H9 (cell line): ENCODE data around the gene SCUBE2. TPM values are rescaled to one million over a fixed set of nuclear protein-coding genes. Genes with fewer than 3 reads are reported as not detected.

Experiments used
- DNase-seq: peaks from one replicate; pipeline ENCODE4 v3.0.0-alpha.2; 2017
- H2AFZ ChIP-seq: one replicate; pipeline ENCODE4 v1.6.1; 2013; ENCODE audit warnings: mild to moderate bottlenecking, low read length, control low read depth, moderate library complexity
- H2AK5ac ChIP-seq: 2 replicates; pipeline ENCODE4 v1.6.1; 2013; ENCODE audit warnings: low read length, control low read depth, mixed read lengths; ENCODE audit not compliant: insufficient read length
- H2BK120ac ChIP-seq: one replicate; pipeline ENCODE4 v1.6.1; 2013; ENCODE audit warnings: low read depth, mild to moderate bottlenecking, low read length, control low read depth, inconsistent platforms; ENCODE audit not compliant: poor library complexity, severe bottlenecking
- H2BK12ac ChIP-seq: 2 replicates; pipeline ENCODE4 v1.6.1; 2013; ENCODE audit warnings: low read length, control low read depth, mixed read lengths, low read depth; ENCODE audit not compliant: insufficient read length
- H2BK15ac ChIP-seq: 2 replicates; pipeline ENCODE4 v1.6.1; 2013; ENCODE audit warnings: low read depth, low read length, control low read depth
- H2BK20ac ChIP-seq: one replicate; pipeline ENCODE4 v1.6.1; 2013; ENCODE audit warnings: low read depth, mild to moderate bottlenecking, low read length, control low read depth, inconsistent platforms; ENCODE audit not compliant: poor library complexity, severe bottlenecking
- H2BK5ac ChIP-seq: 2 replicates; pipeline ENCODE4 v1.6.1; 2013; ENCODE audit warnings: low read length, control low read depth, mixed read lengths; ENCODE audit not compliant: insufficient read length
- H3K14ac ChIP-seq: 2 replicates; pipeline ENCODE4 v1.6.1; 2013; ENCODE audit warnings: low read length, control low read depth; ENCODE audit not compliant: insufficient read depth
- H3K18ac ChIP-seq: 2 replicates; pipeline ENCODE4 v1.6.1; 2013; ENCODE audit warnings: low read depth, mild to moderate bottlenecking, mixed read lengths, low read length, control low read depth; ENCODE audit not compliant: insufficient read length
- H3K23ac ChIP-seq: 2 replicates; pipeline ENCODE4 v1.6.1; 2013; ENCODE audit warnings: low read length, control low read depth, mixed read lengths, low read depth; ENCODE audit not compliant: insufficient read length
- H3K23me2 ChIP-seq: 2 replicates; pipeline ENCODE4 v1.6.1; 2013; ENCODE audit warnings: low read depth, mild to moderate bottlenecking, mixed read lengths, low read length, control low read depth; ENCODE audit not compliant: insufficient read length, poor library complexity, severe bottlenecking
- H3K27ac ChIP-seq: 2 replicates; pipeline ENCODE4 v1.5.1; 2013; ENCODE audit warnings: low read length, control low read depth, mixed read lengths, low read depth; ENCODE audit not compliant: insufficient read length
- H3K27me3 ChIP-seq: 2 replicates; pipeline ENCODE4 v1.6.1; 2013; ENCODE audit warnings: low read length, control low read depth, inconsistent platforms; ENCODE audit not compliant: insufficient read depth
- H3K4ac ChIP-seq: 2 replicates; pipeline ENCODE4 v1.6.1; 2013; ENCODE audit warnings: low read depth, mild to moderate bottlenecking, control low read depth, inconsistent platforms, low read length, moderate library complexity
- H3K4me1 ChIP-seq: 2 replicates; pipeline ENCODE4 v1.6.1; 2013; ENCODE audit warnings: low read length, control low read depth, inconsistent platforms; ENCODE audit not compliant: insufficient read depth
- H3K4me2 ChIP-seq: 2 replicates; pipeline ENCODE4 v1.6.1; 2013; ENCODE audit warnings: low read length, control low read depth, mixed read lengths; ENCODE audit not compliant: insufficient read length, insufficient read depth
- H3K56ac ChIP-seq: 2 replicates; pipeline ENCODE4 v1.6.1; 2013; ENCODE audit warnings: low read depth, mild to moderate bottlenecking, mixed read lengths, low read length, control low read depth; ENCODE audit not compliant: insufficient read length
- H3K79me1 ChIP-seq: 2 replicates; pipeline ENCODE4 v1.6.1; 2013; ENCODE audit warnings: low read depth, mild to moderate bottlenecking, moderate library complexity, low read length, control low read depth, inconsistent platforms; ENCODE audit not compliant: insufficient read depth, poor library complexity, severe bottlenecking
- H3K79me2 ChIP-seq: 2 replicates; pipeline ENCODE4 v1.6.1; 2013; ENCODE audit warnings: low read length, control low read depth, inconsistent platforms; ENCODE audit not compliant: insufficient read depth
- H3K9ac ChIP-seq: 2 replicates; pipeline ENCODE4 v1.6.1; 2013; ENCODE audit warnings: low read length, control low read depth, mixed read lengths; ENCODE audit not compliant: insufficient read length; ENCODE audit errors: extremely low read depth
- H3K9me3 ChIP-seq: one replicate; pipeline ENCODE4 v1.6.1; 2013; ENCODE audit warnings: low read depth, low read length, inconsistent platforms; ENCODE audit not compliant: control insufficient read depth
- H3T11ph ChIP-seq: one replicate; pipeline ENCODE4 v1.6.1; 2013; ENCODE audit warnings: mild to moderate bottlenecking, low read length, control low read depth, inconsistent platforms
- H4K20me1 ChIP-seq: one replicate; pipeline ENCODE4 v1.6.1; 2013; ENCODE audit not compliant: control insufficient read depth, insufficient read length, insufficient read depth
- H4K5ac ChIP-seq: 2 replicates; pipeline ENCODE4 v1.6.1; 2013; ENCODE audit warnings: low read depth, mild to moderate bottlenecking, mixed read lengths, low read length, control low read depth; ENCODE audit not compliant: insufficient read length
- H4K8ac ChIP-seq: replicated peaks from 2 replicates; pipeline ENCODE4 v1.6.1; 2013; ENCODE audit warnings: low read length, control low read depth, mixed read lengths, low read depth; ENCODE audit not compliant: insufficient read length
- H4K91ac ChIP-seq: 2 replicates; pipeline ENCODE4 v1.6.1; 2013; ENCODE audit warnings: low read depth, mild to moderate bottlenecking, moderate library complexity, mixed read lengths, low read length, control low read depth; ENCODE audit not compliant: insufficient read length
- H3K27ac Mint-ChIP-seq, 3 experiments: 2 replicates in 2 of 3; 3 replicates in 1 of 3; pipeline ENCODE4 v1.8.0; 2020 to 2021; ENCODE audit warnings: mixed read lengths in 3 of 3, mild to moderate bottlenecking in 1 of 3, moderate library complexity in 1 of 3
- H3K27me3 Mint-ChIP-seq: 2 replicates; pipeline ENCODE4 v1.8.0; 2021; ENCODE audit warnings: low read depth, mild to moderate bottlenecking, moderate library complexity, mixed read lengths
- H3K36me3 Mint-ChIP-seq, 3 experiments: 2 replicates in 2 of 3; 3 replicates in 1 of 3; pipeline ENCODE4 v1.8.0; 2020 to 2021; ENCODE audit warnings: low read depth in 3 of 3, mixed read lengths in 3 of 3; ENCODE audit not compliant: insufficient read depth in 1 of 3
- H3K4me1 Mint-ChIP-seq, 2 experiments: 2 replicates each; pipeline ENCODE4 v1.8.0; 2020; ENCODE audit warnings: mixed read lengths in 2 of 2
- H3K4me3 Mint-ChIP-seq, 2 experiments: 2 replicates in 1 of 2; 3 replicates in 1 of 2; pipeline ENCODE4 v1.8.0; 2020 to 2021; ENCODE audit warnings: mild to moderate bottlenecking in 2 of 2, mixed read lengths in 2 of 2, moderate library complexity in 1 of 2
- H3K9me3 Mint-ChIP-seq, 2 experiments: 2 replicates in 1 of 2; 3 replicates in 1 of 2; pipeline ENCODE4 v1.8.0; 2020; ENCODE audit warnings: mild to moderate bottlenecking in 2 of 2, mixed read lengths in 2 of 2, moderate library complexity in 1 of 2
- WGBS: extraction: QIAGEN DNeasy Blood & Tissue Kit; methylation state at CpG from one replicate; pipeline ENCODE4 v1.1.7; 2013; ENCODE audit warnings: missing lambda C conversion rate, low lambda C conversion rate, mixed read lengths; ENCODE audit not compliant: insufficient read length; ENCODE audit errors: extremely low coverage; 5-methylcytosine and 5-hydroxymethylcytosine counted together
- total RNA-seq: library from RNA; stranded (reverse); gene quantifications from 2 replicates; pipeline ENCODE4 v1.2.1, GENCODE V29; 2021
- TF ChIP-seq, protein P1 (sequence below): fragments of 200-600 bp; sonication (generic); conservative IDR thresholded peaks from 3 replicates; pipeline ENCODE4 v1.8.0; 2021; ENCODE audit warnings: antibody characterized with exemption, mild to moderate bottlenecking

Gene SCUBE2
- total RNA-seq, 1 experiment from 2014 or later = 1.6 TPM

DNA sequence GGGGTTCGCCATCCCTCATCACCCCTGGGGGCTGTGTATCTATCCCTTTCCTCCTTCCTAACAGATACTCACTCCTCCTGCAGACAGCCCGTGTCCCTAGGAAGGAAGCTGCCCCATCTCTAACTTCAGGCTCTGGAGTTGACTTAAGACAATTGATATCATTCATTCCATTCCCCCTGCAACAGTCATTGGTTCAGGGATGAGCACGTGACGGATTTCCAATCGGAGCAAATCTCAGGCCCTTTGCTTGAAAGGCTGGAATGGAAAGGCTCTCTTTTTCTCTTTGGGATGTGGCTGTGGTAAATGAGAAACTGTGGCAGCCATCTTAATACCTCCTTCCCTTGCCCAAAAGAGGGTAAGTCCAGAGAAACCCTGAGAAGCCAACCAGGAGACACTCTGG lies 5.0 kb upstream of the SCUBE2 start:
- H3T11ph ChIP-seq = no peak overlapping the region
- no peak overlapping the region for H2AK5ac ChIP-seq
- no peak overlapping the region for H2BK5ac ChIP-seq
- no peak overlapping the region for H2AFZ ChIP-seq
- no peaks in the 10 kb centered on the region; the same call in 1 of the 2 replicates for H3K27me3 ChIP-seq
- Mint-ChIP-seq H3K9me3 (no peaks in the 10 kb centered on the region; a peak in 1 of 5 replicates), H3K4me1 (peaks cover 6 to 11% of the 10 kb centered on the region in 2 experiments), H3K4me3 (no peak overlapping the region), H3K27me3 (peaks cover 23% of the 10 kb centered on the region), H3K27ac (no peak overlapping the region), H3K36me3 (peaks cover 0 to 2% (median 0%) of the 10 kb centered on the region in 3 experiments; a peak in 2 of 7 replicates)
- no peaks in the 10 kb centered on the region for H4K20me1 ChIP-seq
- H3K27ac ChIP-seq = no peak overlapping the region
- H3K9me3 ChIP-seq = no peaks in the 10 kb centered on the region
- no peak overlapping the region for H3K4ac ChIP-seq
- H3K18ac ChIP-seq = no peak overlapping the region
- no peak overlapping the region for H4K5ac ChIP-seq
- no peak overlapping the region for H3K23ac ChIP-seq
- H2BK15ac ChIP-seq = no peak overlapping the region
- H3K79me2 ChIP-seq = no peaks in the 10 kb centered on the region
- TF ChIP-seq, protein P1, sequence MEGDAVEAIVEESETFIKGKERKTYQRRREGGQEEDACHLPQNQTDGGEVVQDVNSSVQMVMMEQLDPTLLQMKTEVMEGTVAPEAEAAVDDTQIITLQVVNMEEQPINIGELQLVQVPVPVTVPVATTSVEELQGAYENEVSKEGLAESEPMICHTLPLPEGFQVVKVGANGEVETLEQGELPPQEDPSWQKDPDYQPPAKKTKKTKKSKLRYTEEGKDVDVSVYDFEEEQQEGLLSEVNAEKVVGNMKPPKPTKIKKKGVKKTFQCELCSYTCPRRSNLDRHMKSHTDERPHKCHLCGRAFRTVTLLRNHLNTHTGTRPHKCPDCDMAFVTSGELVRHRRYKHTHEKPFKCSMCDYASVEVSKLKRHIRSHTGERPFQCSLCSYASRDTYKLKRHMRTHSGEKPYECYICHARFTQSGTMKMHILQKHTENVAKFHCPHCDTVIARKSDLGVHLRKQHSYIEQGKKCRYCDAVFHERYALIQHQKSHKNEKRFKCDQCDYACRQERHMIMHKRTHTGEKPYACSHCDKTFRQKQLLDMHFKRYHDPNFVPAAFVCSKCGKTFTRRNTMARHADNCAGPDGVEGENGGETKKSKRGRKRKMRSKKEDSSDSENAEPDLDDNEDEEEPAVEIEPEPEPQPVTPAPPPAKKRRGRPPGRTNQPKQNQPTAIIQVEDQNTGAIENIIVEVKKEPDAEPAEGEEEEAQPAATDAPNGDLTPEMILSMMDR = no peak
- no peak overlapping the region for H2BK12ac ChIP-seq
- no peaks in the 10 kb centered on the region for H3K4me1 ChIP-seq
- no peak overlapping the region for H3K9ac ChIP-seq
- H3K56ac ChIP-seq = no peak overlapping the region
- no peak overlapping the region for H3K4me2 ChIP-seq
- no peak overlapping the region for H3K14ac ChIP-seq
- no peak overlapping the region for H2BK120ac ChIP-seq
- H4K91ac ChIP-seq = no peak overlapping the region
- no CpG with 5 or more reads among the region's 5 CpGs for WGBS
- no peak overlapping the region for H4K8ac ChIP-seq
- no peaks in the 10 kb centered on the region for H3K79me1 ChIP-seq
- H3K23me2 ChIP-seq = peaks cover 4% of the 10 kb centered on the region
- no peak overlapping the region for H2BK20ac ChIP-seq
- no peak for DNase-seq
